Measurements from ENCODE around the gene COG3.
"Not testable (repeated sequence)": the region's sequence is repeated elsewhere in the genome, so short reads cannot be mapped to it uniquely, and the experiment has no call there.

The COG3 gene, protein sequence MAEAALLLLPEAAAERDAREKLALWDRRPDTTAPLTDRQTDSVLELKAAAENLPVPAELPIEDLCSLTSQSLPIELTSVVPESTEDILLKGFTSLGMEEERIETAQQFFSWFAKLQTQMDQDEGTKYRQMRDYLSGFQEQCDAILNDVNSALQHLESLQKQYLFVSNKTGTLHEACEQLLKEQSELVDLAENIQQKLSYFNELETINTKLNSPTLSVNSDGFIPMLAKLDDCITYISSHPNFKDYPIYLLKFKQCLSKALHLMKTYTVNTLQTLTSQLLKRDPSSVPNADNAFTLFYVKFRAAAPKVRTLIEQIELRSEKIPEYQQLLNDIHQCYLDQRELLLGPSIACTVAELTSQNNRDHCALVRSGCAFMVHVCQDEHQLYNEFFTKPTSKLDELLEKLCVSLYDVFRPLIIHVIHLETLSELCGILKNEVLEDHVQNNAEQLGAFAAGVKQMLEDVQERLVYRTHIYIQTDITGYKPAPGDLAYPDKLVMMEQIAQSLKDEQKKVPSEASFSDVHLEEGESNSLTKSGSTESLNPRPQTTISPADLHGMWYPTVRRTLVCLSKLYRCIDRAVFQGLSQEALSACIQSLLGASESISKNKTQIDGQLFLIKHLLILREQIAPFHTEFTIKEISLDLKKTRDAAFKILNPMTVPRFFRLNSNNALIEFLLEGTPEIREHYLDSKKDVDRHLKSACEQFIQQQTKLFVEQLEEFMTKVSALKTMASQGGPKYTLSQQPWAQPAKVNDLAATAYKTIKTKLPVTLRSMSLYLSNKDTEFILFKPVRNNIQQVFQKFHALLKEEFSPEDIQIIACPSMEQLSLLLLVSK

DNA sequence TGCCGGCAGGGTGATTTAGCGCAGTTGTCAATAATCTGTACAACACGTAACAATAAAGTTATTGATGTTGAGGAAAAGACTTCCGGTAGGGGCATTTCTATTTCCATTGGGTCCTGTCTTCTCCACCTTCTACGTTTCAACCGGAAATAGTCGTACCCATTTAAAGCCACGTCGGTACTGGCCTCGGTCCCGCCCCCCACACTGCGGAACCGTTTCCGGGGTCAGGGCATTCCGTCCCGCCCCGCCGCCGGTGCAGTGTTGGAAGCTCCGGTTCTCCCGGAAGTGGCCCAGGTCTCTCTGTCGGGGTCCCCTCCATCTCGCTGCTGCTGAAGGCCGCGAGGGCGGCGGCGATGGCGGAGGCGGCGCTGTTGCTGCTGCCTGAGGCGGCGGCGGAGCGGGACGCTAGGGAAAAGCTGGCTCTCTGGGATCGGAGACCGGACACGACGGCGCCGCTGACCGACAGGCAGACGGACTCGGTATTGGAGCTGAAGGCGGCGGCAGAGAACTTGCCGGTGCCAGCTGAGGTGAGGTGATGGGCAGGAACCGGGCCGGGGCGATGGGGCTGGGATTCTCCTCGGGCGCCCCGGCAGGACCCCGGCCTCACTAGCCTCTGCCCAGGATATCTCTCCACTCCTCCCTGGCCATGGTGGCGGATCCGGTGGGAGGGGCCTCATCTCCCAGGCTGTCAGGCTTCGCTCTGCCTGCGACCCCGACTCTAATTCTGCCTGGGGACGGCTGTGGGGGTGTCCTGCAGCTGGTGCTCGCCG, at the start of gene COG3:
COG3 (plus strand) TSS at position 253 of the 767 bp plus-strand sequence; CDS start at position 351, 98 bp downstream.
- peak; percentile 97 for DNase-seq

- no peak for DNase-seq
Measured at GRCh38 chr13:45415112-45415511, 49.6 kb upstream of the COG3 start.

- DNase-seq: no peak
Measured at GRCh38 chr13:45416516-45417128, 48.1 kb upstream of the COG3 start.

DNA sequence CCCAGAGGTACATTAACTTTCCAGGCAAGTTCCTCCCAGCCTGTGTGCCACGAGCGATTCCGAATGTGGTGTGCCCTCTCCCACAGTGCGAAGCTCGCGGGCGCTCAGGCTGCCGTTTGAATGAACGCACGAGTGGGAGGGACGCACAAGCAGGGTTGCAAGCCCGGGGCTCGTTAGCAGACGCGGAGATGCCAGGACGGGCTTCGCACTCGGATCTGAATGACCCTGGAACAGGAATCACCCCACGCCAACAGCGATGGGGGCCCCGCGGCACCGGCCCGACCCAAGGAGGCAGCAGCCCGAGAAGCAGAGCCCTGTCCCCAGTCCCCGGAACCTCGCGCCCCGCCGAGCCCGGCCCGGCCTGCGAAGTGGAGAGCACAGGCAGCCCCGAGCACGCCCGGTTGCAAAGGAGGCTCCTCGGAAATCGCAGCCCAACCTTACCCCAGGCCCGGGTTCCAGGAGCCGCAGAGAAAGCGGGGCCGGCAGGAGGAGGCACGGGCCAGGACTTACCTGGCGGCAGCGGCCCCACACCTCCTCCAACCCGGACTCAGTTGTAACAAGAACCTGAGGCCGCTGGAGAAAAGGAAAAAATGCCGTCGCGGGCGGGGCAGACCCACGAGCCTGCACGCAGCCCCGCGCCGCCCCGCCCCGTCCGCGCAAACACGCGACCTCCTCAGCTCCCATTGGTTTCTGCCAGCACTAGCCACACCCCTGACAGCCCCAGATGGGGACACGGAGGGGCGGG, 46.8 kb upstream of the COG3 start, which contains the start of gene SLC25A30:
SLC25A30 (minus strand) TSS at position 584 of the 745 bp plus-strand sequence. CDS start 6,948 bp downstream, outside the sequence.
- peak; percentile 95 for DNase-seq

GRCh38 chr13:45419389-45419788, 45.4 kb upstream of the COG3 start:
- not testable (repeated sequence) for DNase-seq

DNA sequence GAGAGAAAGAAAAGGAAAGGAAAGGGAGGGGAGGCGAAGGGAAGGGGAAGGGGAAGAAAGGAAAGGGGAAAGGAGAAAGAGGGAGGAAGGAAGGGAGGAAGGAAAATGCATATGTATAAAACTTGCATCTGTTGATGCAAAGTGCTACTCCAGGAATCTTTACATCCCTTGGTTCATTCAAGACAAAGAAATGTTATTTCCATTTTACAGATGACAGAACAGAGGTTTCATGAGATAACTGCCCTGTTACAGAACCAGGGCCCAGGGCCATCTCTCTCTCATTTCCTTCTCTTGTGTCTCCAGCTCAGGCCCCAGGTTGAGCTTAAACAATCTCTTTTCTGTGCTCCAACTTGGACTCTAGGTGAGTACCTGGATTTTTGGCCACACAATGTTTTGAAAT, 44.8 kb upstream of the COG3 start:
- DNase-seq: no peak

DNA sequence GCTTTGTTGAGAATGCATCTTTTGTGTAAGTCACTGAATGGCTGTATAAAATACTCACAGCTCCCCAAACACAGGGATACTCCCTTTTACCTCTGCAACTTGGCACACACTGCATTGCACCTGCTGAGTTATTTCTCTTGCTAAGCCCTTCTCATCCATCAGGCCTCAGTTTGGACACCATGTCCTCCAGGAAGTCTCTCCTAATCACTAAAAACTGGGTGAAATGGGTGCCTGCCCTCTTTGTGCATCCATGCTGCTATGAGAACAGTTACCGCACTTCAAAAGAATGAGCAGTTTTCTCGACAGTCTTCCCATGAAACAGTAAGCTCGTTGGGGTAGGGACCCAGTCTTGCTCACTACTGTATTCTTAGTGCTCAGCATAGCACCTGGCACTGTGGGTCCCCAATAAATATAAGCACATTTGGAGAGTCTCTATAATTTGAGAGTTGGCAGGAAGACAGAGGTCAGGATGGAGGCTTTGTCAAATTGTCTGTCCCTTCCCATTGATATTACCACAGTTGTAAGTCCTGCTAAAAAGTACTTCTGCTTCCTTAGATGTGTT, 41.9 kb upstream of the COG3 start:
- DNase-seq: peak; percentile 53

DNA sequence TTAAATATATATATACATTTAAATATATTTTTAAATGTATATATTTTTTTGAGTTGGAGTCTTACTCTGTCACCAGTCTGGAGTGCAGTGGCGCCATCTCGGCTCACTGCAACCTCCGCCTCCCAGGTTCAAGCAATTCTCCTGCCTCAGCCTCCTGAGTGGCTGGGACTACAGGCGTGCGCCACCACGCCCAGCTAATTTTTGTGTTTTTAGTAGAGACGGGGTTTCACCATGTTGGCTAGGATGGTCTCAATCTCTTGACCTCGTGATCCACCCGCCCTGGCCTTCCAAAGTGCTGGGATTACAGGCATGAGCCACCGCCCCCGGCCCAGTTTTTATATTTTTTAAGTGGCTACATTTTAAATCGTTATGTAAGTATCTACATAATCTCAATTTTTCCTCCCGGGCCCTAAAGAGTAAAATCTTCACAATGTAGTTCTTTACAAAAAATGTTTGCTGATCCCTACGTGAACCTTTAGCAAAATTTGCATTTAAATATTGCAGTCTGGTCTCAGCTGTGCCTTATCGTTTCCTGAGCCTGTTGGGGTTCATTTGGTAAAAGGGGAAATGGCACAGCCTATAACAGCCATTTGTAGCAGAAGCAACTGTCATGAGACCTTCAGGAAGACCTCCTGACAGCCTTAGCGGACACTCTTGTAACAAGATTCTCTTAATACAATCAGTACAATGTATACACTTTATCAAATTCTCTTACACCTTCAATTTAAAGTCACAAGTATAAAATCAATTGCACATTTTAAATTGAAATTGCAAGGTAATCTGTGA, 38.5 kb upstream of the COG3 start:
- not testable (repeated sequence) for DNase-seq

GRCh38 chr13:45432737-45433380, 31.9 kb upstream of the COG3 start:
- DNase-seq: no peak

DNA sequence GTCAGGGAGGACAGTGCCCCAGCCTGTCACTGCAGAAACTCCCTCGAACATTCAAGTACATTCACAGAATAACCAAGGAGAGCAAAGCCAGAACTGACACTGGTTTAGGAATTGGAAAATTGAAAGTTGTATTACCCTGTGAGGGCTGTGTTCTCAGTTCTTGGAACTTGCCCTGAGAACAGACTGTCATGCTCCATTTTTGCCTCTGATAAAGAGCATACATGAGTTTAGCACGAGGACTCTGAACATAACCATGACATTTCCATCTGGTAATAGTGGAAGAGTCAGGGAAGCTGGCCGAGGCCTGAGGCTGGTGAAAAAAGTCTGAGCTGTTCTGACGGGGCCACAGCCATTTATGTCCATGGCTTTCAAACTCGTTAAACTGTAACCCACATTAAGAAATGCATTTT, 31.4 kb upstream of the COG3 start:
- no peak for DNase-seq

DNA sequence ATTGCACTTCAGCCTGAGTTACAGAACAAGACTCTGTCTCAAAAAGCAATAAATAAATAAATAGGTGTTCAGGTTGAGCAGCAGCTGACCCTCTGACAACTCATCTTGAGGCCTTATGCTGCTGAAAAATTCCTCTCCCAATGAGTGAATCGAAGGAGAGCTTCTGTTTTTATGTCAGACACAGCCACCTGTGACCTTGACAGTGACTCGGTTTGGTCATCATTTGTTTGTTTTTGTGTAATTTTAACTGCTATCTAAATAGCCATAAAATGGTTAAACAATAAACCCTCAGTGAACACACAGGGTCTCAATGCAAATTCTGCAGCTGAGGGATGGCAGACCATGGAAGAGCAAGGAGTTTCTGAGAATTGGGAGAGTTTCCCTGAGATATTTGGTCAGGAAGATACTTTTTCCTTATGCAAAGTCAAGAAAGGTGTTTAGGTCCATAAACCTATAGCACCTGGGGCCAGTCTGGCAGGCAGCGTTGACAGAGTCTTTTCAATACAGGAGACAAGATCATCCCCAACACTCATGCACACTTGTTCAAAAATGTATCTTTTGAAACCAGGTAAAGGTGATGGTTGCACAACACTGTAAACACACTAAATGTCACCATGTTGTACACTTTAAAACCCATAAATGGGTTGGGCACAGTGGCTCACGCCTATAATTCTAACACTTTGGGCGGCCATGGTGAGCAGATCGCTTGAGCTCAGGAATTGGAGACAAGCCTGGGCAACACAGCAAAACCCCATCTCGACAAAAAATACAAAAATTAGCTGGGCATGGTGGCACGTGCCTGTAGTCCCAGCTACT, 30.0 kb upstream of the COG3 start:
- DNase-seq: no peak

- DNase-seq: no peak
Measured at GRCh38 chr13:45436332-45436731, 28.4 kb upstream of the COG3 start.

DNA sequence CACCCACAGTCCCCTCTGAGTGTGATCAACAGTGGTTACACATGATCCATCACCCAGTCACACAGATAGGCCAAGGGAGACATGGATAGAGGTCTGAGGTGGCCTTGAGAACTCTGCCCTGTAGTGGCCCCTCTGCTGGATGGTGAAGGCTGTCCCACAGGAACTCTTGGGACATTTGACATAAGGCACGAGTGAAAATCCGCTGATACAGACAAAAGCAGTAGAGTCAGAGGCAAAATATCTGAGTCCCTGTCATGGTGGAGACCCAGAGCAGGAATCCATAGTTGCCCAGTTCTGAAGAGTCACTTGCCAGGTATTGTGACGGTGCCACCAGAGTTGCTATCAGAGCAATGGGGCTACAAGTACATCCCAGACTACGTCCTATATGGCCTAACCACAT, 27.8 kb upstream of the COG3 start:
- DNase-seq: no peak

DNA sequence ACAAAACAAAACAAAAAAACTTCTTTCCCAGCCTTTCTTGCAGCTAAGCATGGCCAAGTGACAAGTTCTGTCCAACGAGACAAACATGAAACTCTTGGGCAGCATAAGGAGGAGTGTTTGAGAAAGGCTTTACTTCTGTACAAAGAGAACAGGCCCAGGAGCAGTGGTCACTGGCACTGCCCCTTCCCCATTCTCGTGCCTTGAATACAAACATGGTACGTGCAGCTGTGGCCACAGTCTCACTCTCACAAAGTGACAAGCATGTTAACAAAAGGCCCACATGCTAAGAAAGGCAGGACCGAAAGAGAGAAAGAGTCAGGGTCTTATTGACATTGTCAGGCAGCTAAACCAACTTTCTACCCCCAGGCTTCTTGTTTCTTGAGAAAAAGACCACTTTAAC, 26.8 kb upstream of the COG3 start:
- no peak for DNase-seq

- DNase-seq: no peak
Measured at GRCh38 chr13:45439008-45439407, 25.7 kb upstream of the COG3 start.

GRCh38 chr13:45439781-45440462, 24.8 kb upstream of the COG3 start:
- no peak for DNase-seq

GRCh38 chr13:45441633-45442032, 23.1 kb upstream of the COG3 start:
- DNase-seq: no peak

GRCh38 chr13:45445053-45445452, 19.7 kb upstream of the COG3 start:
- no peak for DNase-seq

- no peak for DNase-seq
Measured at GRCh38 chr13:45446181-45446580, 18.6 kb upstream of the COG3 start.

Data from eye (tissue), 1 donor.